Superior temporal gyrus (tissue), 1 donor: ENCODE data around the gene COQ8A.
A peak's percentile ranks its signal among the peaks of the same experiment; 100 is the strongest.
"Not testable (repeated sequence)": the region's sequence is repeated elsewhere in the genome, so short reads cannot be mapped to it uniquely, and the experiment has no call there.

Experiments used
- DNase-seq: peaks from one replicate; pipeline ENCODE4 v3.0.0-alpha.2; 2016; ENCODE audit errors: extremely low spot score

The COQ8A gene

DNA sequence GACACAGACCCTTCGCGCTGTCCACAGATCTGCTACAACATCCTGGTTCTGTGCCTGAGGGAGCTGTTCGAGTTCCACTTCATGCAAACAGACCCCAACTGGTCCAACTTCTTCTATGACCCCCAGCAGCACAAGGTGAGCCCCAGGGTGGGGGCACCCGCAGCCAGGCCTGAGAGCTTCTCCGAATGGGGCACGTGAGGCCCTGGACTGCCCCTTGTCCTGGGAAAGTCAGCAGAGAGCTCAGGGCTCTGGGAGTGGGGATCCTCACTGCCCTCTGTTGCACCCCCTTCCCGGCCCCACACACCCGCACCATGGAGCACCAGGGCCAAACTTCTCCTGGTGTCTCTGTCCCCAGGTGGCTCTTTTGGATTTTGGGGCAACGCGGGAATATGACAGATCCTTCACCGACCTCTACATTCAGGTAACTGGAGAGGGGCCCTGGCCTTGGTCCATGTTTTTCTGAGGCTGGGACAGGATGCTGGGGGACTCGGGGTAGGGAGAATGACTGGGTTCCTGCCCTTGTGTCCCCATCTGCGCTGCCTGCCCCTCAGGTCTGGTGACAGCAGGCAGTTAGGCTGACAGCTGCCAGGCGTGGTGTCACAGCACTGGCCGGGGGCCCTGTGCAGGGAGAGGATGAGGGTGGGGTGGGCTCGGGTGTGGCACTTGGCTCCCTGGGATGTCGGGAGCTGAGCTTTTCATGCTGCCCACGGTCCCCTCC, 44.6 kb downstream of the COQ8A start:
- no peak for DNase-seq

DNA sequence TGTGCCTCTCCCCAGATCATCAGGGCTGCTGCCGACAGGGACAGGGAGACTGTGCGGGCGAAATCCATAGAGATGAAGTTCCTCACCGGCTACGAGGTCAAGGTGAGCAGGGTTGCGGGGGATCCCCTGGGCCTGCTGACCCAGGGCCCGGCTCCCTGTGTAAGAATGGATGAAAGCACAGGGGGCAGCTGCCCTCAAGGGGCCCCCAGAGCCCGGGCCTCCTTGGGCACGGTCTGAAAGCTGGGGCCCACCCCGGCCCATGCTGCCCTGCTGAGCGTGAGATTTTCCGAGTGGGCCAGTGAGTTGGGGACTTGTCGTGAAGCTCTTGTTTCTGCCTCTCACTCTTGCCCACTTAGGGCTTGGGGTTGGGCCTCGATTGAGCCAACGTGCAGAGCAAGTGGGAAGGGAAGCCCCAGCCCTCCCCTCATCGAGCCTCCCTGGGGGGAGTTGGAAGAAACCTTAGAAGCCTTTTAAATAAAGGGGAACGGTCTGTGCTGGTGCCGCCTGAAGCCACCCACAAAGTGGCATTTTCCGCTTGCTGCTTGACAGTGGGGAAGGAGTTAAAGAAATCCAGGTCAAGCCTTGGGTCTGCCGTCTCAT, 45.2 kb downstream of the COQ8A start:
- DNase-seq, result no peak

- no peak for DNase-seq
Measured at GRCh38 chr1:226985839-226986463, 45.9 kb downstream of the COQ8A start.

DNA sequence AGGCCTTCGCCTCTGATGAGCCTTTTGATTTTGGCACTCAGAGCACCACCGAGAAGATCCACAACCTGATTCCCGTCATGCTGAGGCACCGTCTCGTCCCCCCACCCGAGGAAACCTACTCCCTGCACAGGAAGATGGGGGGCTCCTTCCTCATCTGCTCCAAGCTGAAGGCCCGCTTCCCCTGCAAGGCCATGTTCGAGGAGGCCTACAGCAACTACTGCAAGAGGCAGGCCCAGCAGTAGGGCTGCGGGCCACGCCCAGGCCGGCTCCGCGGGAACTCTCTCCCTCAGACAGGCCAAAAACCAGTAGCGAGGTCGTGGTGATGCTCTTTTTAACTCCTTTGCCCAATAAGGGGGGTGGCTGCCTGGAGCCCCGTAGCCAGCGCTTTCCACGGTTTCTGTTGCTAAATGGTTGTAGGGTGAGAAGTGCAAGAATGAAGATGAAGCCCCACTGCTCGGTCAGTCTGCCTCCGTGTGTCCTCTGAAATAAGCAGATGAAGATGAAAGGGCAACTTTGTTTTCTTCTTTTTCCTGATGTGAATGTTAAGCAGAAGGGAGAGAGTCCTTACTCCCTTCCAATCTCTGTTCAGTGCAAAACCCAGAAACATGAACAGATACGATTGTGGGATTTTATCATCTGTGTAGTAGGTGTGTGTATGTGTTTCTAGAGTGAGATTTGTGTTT, 46.5 kb downstream of the COQ8A start:
- peak; percentile 64 for DNase-seq

DNA sequence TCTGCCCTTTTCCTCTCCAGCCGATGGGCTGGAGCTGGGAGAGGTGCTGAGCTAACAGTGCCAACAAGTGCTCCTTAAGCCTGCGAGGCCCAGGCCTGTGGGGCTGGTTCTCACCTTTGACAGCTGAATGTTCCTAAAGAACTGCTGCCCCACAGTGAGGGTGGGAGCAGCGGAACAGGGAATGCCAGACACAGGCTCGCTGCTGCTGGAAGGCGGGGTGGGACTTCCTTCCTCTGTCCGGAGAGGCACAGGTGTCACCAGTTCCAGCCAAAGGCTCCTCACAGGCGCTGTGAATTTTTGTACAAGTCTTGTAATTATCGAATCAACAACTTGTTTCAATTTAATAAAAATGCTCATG, 47.1 kb downstream of the COQ8A start:
- no peak for DNase-seq

DNA sequence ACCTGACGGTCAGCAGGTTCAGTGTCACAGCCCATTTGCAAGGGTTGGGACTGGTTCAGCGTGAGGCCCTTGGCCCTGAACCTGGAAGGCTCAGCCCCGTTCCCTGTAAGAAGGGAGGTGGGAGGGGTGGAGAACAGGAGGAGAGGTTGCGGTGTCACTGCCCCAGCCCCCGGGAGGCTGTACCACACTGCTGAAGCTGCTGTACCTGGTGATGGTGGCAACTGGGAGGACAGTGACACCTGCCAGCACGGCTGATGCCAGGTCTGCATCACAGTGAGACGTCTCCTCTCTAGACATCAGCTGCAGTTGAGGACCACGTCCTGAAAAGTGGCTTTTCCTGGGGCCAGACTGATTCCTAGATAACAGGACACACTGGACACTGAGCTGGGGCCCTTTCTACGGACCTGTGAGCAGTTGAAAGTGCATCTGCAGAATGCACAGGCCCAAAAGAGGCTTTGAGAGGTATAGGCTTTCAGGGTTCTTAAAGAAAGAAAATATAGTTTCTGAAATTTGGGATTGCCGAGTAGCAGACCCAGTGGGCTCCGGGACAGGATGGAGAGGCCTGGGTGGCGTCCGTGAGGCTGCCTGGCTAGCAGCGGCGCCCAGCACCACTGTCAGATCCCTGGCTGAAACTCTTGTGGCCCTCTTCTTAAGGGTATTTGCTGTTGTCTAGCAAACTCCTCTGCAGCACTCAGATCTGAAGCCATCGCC, 47.7 kb downstream of the COQ8A start:
- DNase-seq, result no peak

DNA sequence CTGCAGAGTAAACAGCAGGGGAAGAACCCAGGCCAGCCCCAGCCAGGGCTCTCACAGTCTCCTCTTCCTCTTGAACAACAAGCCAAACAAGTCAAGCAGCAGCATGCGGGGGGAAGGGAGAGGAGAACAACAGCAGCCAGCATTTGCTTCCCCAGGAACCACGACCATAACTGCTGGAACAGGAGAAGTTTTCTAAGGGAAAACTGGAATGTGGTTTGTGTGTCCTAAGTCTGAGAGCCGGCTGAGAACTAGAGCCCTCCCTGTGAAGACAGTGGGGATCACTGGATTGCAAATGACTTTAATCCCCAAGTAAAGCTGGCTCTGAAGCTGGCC, 48.2 kb downstream of the COQ8A start:
- DNase-seq, result peak; percentile 62

GRCh38 chr1:226989085-226989920, 49.2 kb downstream of the COQ8A start:
- no peak for DNase-seq

GRCh38 chr1:226990133-226990716, 50.1 kb downstream of the COQ8A start:
- no peak for DNase-seq

- DNase-seq, result no peak
Measured at GRCh38 chr1:226991920-226992319, 51.8 kb downstream of the COQ8A start.

- peak; percentile 51 for DNase-seq
Measured at GRCh38 chr1:226993814-226994585, 53.9 kb downstream of the COQ8A start.

GRCh38 chr1:226994586-226995364, 54.7 kb downstream of the COQ8A start:
- DNase-seq, result no peak

GRCh38 chr1:226995365-226996332, 55.6 kb downstream of the COQ8A start:
- DNase-seq, result no peak

DNA sequence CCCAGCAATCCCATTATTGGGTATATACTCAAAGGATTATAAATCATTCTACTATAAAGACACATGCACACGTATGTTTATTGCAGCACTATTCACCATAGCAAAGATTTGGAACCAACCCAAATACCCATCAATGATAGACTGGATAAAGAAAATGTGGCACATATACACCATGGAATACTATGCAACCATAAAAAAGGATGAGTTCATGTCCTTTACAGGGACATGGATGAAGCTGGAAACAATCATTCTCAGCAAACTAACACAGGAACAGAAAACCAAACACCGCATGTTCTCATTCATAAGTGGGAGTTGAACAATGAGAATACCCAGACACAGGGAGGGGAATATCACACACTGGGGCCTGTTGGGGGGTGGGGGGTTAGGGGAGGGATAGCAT, 59.5 kb downstream of the COQ8A start:
- DNase-seq, result not testable (repeated sequence)

GRCh38 chr1:227002531-227003049, 62.5 kb downstream of the COQ8A start:
- no peak for DNase-seq

DNA sequence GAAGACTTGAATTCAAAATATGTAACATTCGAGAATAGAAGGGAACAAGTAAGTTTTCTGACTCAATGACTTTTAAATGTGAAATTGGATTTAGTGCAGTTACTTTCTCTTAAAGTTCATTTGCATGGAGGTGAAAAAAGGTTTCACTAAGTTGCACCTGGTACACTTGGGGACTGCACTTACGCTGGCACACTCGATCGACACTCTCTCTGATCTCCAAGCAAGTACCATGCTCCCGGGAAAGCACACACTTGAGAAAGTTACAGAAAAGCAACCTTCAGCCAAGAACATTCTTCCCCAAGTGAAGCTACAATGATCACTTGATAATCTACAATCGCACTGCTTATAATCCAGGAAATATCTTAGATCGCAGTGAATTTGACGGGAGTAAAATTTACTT, 63.1 kb downstream of the COQ8A start:
- no peak for DNase-seq

DNA sequence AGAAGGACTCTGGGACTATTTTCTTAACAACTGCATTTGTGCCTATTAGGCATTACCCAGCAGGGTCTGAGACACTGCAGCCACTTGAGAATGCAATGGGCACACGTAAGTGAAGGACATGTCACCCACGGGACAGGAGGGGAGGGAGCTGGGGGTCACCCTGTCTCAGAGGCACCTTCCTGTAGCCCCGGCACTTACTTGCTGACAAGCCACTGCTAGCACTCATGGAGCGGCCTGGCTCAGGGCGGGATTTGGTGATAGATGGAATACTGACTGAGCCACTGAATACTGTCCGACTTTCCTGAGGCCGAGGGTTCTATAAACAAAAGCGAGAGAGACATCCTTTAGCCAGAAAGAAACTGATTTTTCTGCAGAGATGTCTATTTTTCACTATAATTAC, 64.7 kb downstream of the COQ8A start:
- no peak for DNase-seq

- no peak for DNase-seq
Measured at GRCh38 chr1:227006226-227006796, 66.2 kb downstream of the COQ8A start.
